ENCODE data around the gene TTC16.

Gene TTC16

GRCh38 chr9:127778280-127779135 lies 62.6 kb downstream of the TTC16 start, which contains the start of gene SH2D3C:
Gene SH2D3C (minus strand): TSS chr9:127778666. CDS start chr9:127778627, 39 bp downstream.
- TF ChIP-seq GATA3 (IDR thresholded peaks at IDR 0.05; ENCODE audit: low read depth, low read length) (no peak), GATA2 (IDR thresholded peaks at IDR 0.05; ENCODE audit: low read depth, low read length) (no peak)

DNA sequence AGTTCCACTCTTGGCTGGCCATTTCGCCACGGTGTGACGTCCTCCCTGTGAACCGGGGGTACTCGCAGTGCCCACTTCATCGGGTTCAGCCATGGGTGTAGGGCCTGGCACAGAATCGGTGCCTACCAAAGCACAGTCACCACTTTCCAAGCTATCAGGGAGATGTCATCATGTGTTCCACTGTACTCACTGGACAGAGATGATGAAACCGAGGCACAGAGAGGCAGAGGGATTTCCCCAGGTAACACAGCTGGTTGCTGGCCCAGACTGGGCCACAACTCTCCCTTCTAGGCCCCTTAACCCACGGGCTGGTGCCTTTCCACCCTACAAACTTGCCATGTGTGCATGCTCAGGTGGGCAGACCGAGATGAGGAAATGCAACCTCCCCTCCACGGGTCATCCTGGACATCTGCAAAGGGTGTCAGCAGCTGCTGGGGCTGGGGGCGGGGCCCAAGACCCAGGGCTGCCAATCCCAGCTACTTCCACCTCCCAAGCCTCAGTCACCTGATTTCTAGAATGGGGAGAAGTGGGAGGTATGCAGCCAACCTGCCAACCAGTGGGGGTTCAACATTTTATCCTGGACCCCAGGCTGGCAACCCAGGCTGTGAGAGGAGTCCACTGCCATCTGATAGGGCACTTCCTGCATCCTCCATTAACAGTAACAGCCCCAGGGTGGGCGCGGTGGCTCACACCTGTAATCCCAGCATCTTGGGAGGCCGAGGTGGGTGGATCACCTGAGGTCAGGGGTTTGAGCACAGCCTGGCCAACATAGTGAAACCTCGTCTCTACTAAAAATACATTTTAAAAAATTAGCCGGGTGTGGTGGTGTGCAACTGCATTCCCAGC lies 63.5 kb downstream of the TTC16 start:
- no peak for TF ChIP-seq GATA2 (IDR thresholded peaks at IDR 0.05; ENCODE audit: low read depth, low read length)

GRCh38 chr9:127780126-127780885 lies 64.4 kb downstream of the TTC16 start:
- TF ChIP-seq GATA3 (IDR thresholded peaks at IDR 0.05; ENCODE audit: low read depth, low read length) (no peak; the same call in 1 of the 2 replicates), GATA2 (IDR thresholded peaks at IDR 0.05; ENCODE audit: low read depth, low read length) (peak; percentile 93)
